Lower lobe of right lung (tissue), 2 donors: Measurements from ENCODE around the gene DDX28. TPM values are rescaled to one million over a fixed set of nuclear protein-coding genes. Genes with fewer than 3 reads are reported as not detected.
"Not testable (repeated sequence)": the region's sequence is repeated elsewhere in the genome, so short reads cannot be mapped to it uniquely, and the experiment has no call there.

Source experiments
- ATAC-seq, 2 donors: fragments of 200-7000 bp; cut with Tn5 transposase; one replicate each; pipeline ENCODE4 v1.9.1; 2020 to 2022; ENCODE audit warnings: mild to moderate bottlenecking in 2 of 2, moderate library complexity in 2 of 2
- DNase-seq: peaks from one replicate; pipeline ENCODE4 v3.0.0-alpha.2; 2020
- H3K27ac ChIP-seq: fragments of 200-600 bp; one replicate; pipeline ENCODE4 v1.8.0; 2022
- H3K27me3 ChIP-seq: fragments of 200-600 bp; one replicate; pipeline ENCODE4 v1.8.0; 2022; ENCODE audit warnings: low read depth
- H3K36me3 ChIP-seq: fragments of 200-600 bp; one replicate; pipeline ENCODE4 v1.8.0; 2022; ENCODE audit warnings: mild to moderate bottlenecking
- H3K4me1 ChIP-seq: fragments of 200-600 bp; one replicate; pipeline ENCODE4 v1.8.0; 2022
- H3K4me3 ChIP-seq: fragments of 200-600 bp; one replicate; pipeline ENCODE4 v1.8.0; 2022; ENCODE audit warnings: mild to moderate bottlenecking
- H3K9me3 ChIP-seq: fragments of 200-600 bp; one replicate; pipeline ENCODE4 v1.8.0; 2022
- CTCF ChIP-seq: fragments of 200-600 bp; IDR thresholded peaks from one replicate; pipeline ENCODE4 v1.8.0; 2022; ENCODE audit warnings: antibody characterized with exemption, mild to moderate bottlenecking
- intact Hi-C: fragments of 100-400 bp; cut with DNase I; formaldehyde crosslinking; loops from one replicate; pipeline ENCODE4 v1.11.0; 2022
- total RNA-seq: library from RNA; stranded (reverse); fragmentation: NEBNext Ultra II Directional; extraction: Animal tissue kit (Norgen Biotek cat#: 25700); gene quantifications from one replicate; pipeline ENCODE4 v1.2.1, GENCODE V29; 2021
- donor health status: DM: no; HTN: yes; CAD: no; lungs with severe emphysema.

DDX28 gene
- total RNA-seq, 1 donor from 2014 or later = 9.9 TPM

- TF ChIP-seq CTCF = no peak
- Histone ChIP-seq H3K9me3 (no peaks in the 10 kb centered on the region), H3K36me3 (no peaks in the 10 kb centered on the region), H3K4me3 (no peak overlapping the region), H3K27me3 (no peaks in the 10 kb centered on the region), H3K27ac (no peak overlapping the region), H3K4me1 (peaks cover 60% of the 10 kb centered on the region)
- ATAC-seq = no peak
- no peak for DNase-seq
- intact Hi-C loops = no loop called here
Measured at GRCh38 chr16:67996666-67997065, 26.4 kb downstream of the DDX28 start.

DNA sequence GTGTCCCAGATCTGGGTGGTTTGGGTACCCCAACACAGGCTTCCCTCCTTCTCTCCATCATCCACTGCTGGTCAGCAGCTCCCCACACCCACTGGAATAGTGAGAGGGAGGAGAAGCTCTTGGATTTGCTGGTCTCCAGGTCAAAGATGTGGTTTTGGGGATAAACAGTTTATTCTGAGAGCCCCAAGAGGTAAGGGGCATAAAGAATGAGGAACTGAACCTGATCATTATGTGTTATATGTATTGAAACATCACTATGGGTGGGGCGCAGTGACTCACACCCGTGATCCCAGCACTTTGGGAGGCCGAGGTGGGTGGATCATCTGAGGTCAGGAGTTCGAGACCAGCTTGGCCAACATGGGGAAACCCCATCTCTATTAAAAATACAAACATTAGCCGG, 27.6 kb downstream of the DDX28 start:
- Histone ChIP-seq H3K4me1 (peaks cover 49% of the 10 kb centered on the region), H3K27me3 (no peaks in the 10 kb centered on the region), H3K27ac (peak overlapping the region; percentile 53), H3K36me3 (no peaks in the 10 kb centered on the region), H3K4me3 (no peak overlapping the region), H3K9me3 (no peaks in the 10 kb centered on the region)
- ATAC-seq (no peak), DNase-seq (peak; percentile 54)
- TF ChIP-seq CTCF = no peak
- intact Hi-C loops = no loop called here

- H3K27me3 ChIP-seq, DNase-seq, H3K9me3 ChIP-seq, intact Hi-C loops, H3K36me3 ChIP-seq: not testable (repeated sequence)
- ATAC-seq = peak; percentile 3 to 9
- H3K4me1 ChIP-seq = peaks cover 37% of the 10 kb centered on the region
- peak overlapping the region; percentile 90 for H3K27ac ChIP-seq
- H3K4me3 ChIP-seq = peak overlapping the region; percentile 49
Measured at GRCh38 chr16:67994040-67994408, 29.0 kb downstream of the DDX28 start.

- intact Hi-C loops = no loop called here
- peak overlapping the region; percentile 90 for H3K27ac ChIP-seq
- H3K4me3 ChIP-seq = peak overlapping the region; percentile 49
Measured at GRCh38 chr16:67993207-67994039, 29.6 kb downstream of the DDX28 start.

GRCh38 chr16:67992661-67993206, 30.3 kb downstream of the DDX28 start:
- TF ChIP-seq CTCF = no peak
- Histone ChIP-seq H3K27ac (peak overlapping the region; percentile 90), H3K4me3 (peak overlapping the region; percentile 49), H3K4me1 (peaks cover 27% of the 10 kb centered on the region), H3K36me3 (no peaks in the 10 kb centered on the region), H3K27me3 (no peaks in the 10 kb centered on the region), H3K9me3 (no peaks in the 10 kb centered on the region)
- intact Hi-C loops = no loop called here
- ATAC-seq = peak in 1 of 2 donors; percentile 1
- DNase-seq = no peak

More at GRCh38 chr16:67993207-67994039, 29.6 kb downstream of the DDX28 start:
- peak; percentile 99 for TF ChIP-seq CTCF
- Histone ChIP-seq H3K36me3 (no peaks in the 10 kb centered on the region), H3K27me3 (no peaks in the 10 kb centered on the region), H3K9me3 (no peaks in the 10 kb centered on the region), H3K4me1 (peaks cover 34% of the 10 kb centered on the region)
- DNase-seq (peak; percentile 92), ATAC-seq (peak; percentile 95 to 97)

DNA sequence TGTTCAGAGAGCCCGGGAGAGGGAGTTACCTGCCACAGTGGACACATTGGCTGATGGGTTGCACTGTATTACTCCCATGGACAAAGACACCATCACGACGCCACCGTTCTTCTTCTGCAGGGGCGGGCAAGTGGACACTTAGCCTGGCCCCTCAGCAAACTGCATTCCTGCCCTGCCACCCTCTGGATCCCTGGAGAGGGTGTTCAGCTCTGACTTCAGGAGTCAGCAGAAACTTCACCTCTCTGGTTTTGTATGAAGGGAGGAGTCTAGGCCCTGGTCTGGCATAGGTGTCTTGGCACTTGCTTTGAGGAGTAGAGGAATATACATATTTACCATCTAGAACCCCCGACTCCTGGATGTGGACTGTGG, 33.0 kb downstream of the DDX28 start:
- H3K4me3 ChIP-seq = no peak overlapping the region
- no peak for DNase-seq
- H3K27ac ChIP-seq = no peak overlapping the region
- peaks cover 38% of the 10 kb centered on the region for H3K4me1 ChIP-seq
- ATAC-seq = no peak
- H3K9me3 ChIP-seq = no peaks in the 10 kb centered on the region
- intact Hi-C loops = no loop called here
- no peak for TF ChIP-seq CTCF
- no peaks in the 10 kb centered on the region for H3K27me3 ChIP-seq
- no peaks in the 10 kb centered on the region for H3K36me3 ChIP-seq
